K562 (cell line): ENCODE results near the gene CDK9. TPM values are rescaled to one million over a fixed set of nuclear protein-coding genes. Genes with fewer than 3 reads are reported as not detected.

Experiments used
- CREB1 ChIP-seq, 2 experiments: sonication (generic) in 1 of 2; formaldehyde crosslinking in 1 of 2; IDR thresholded peaks; 2 replicates each; pipeline versions ENCODE4 v1.6.1 to v1.8.0; 2012 to 2022; ENCODE audit warnings: inconsistent platforms in 1 of 2, mild to moderate bottlenecking in 1 of 2, missing genetic modification reagents in 1 of 2, moderate library complexity in 1 of 2
- HEY1 ChIP-seq: fragments of 250-450 bp; sonication (Bioruptor Pico); IDR thresholded peaks from 2 replicates; pipeline ENCODE4 v1.5.0; 2020; ENCODE audit warnings: mild to moderate bottlenecking, moderate library complexity, borderline replicate concordance
- HNRNPUL1 ChIP-seq: fragments of 200-400 bp; formaldehyde crosslinking; IDR thresholded peaks from 2 replicates; pipeline ENCODE4 v1.6.1; 2017; ENCODE audit warnings: low read length
- NELFE ChIP-seq: IDR thresholded peaks from 2 replicates; pipeline ENCODE4 v1.6.1; 2011; ENCODE audit warnings: mild to moderate bottlenecking; ENCODE audit not compliant: insufficient read depth, insufficient read length
- NKRF ChIP-seq: fragments of 450-650 bp; IDR thresholded peaks from 2 replicates; pipeline ENCODE4 v1.6.1; 2016; ENCODE audit warnings: borderline replicate concordance
- RNF219 ChIP-seq: fragments of 250-450 bp; sonication (Bioruptor Pico); IDR thresholded peaks from 2 replicates; pipeline ENCODE4 v1.5.0; 2022; ENCODE audit warnings: mild to moderate bottlenecking
- RREB1 ChIP-seq: fragments of 250-450 bp; sonication (Bioruptor Pico); IDR thresholded peaks from 2 replicates; pipeline ENCODE4 v1.4.0; 2020
- TAF1 ChIP-seq: IDR thresholded peaks from 2 replicates; pipeline ENCODE4 v1.6.1; 2011; ENCODE audit warnings: mild to moderate bottlenecking, low read length, moderate library complexity; ENCODE audit not compliant: insufficient read depth, control insufficient read depth, severe bottlenecking; ENCODE audit errors: extremely low read depth
- VEZF1 ChIP-seq: fragments of 200-800 bp; sonication (Bioruptor generic); IDR thresholded peaks from 2 replicates; pipeline ENCODE4 v1.6.1; 2017; ENCODE audit warnings: missing genetic modification characterization, missing compliant biosample characterization
- ZNF707 ChIP-seq: fragments of 250-450 bp; sonication (Bioruptor Pico); conservative IDR thresholded peaks from 2 replicates; pipeline ENCODE4 v1.8.0; 2022; ENCODE audit warnings: inconsistent platforms, mild to moderate bottlenecking, moderate library complexity
- polyA plus RNA-seq, 8 experiments: library from polyadenylated mRNA; depleted of rRNA in 4 of 8; stranded (reverse) in 5 of 8; unstranded in 3 of 8; fragments of >200 nt; fragmentation: Nextera tagmentation in 2 of 8; fragmentation: Illumina TruSeq in 1 of 8; extraction: Ambion mirVana in 2 of 8; extraction: Trizol in 1 of 8; gene quantifications; 2 replicates each; pipeline versions ENCODE4 v1.2.1 to v1.2.3, GENCODE V29; 2011 to 2014; ENCODE audit warnings: inconsistent platforms in 1 of 8, missing spikeins in 1 of 8
- total RNA-seq, 7 experiments: library from RNA; depleted of rRNA in 6 of 7; stranded (reverse); fragments of >200 nt in 6 of 7; fragmentation: Illumina TruSeq in 2 of 7; extraction: Trizol in 2 of 7; gene quantifications; 2 replicates each; pipeline versions ENCODE4 v1.2.1 to v1.2.3, GENCODE V29; 2011 to 2021; ENCODE audit warnings: low replicate concordance in 1 of 7

Gene CDK9
- total and polyA plus RNA-seq, 9 of the 15 experiments (the other 6 are each of a cell fraction or from before 2014, with no cell fraction given): 4.2 to 78.6 (median 33.0) TPM

GRCh38 chr9:127802576-127803443 is 17.0 kb downstream of the CDK9 start, which contains the start of gene FPGS (continued):
- no peak for TF ChIP-seq RREB1 (CRISPR knock-in tag)
- TF ChIP-seq TAF1: peak; percentile 68
- TF ChIP-seq CREB1 (IDR thresholded peaks at IDR 0.05): peak; percentile 65; the same call in 1 of the 2 replicates
- peak; percentile 32; the same call in 1 of the 2 replicates for TF ChIP-seq CREB1 (CRISPR knock-in tag; IDR thresholded peaks at IDR 0.05)
- no peak for TF ChIP-seq HEY1
- TF ChIP-seq VEZF1: peak; percentile 93
- no peak for TF ChIP-seq NELFE
- TF ChIP-seq NKRF: peak; percentile 84
- TF ChIP-seq RNF219 (CRISPR knock-in tag): no peak
- no peak for TF ChIP-seq HNRNPUL1
- no peak for TF ChIP-seq ZNF707 (CRISPR knock-in tag)
